Caco-2 (cell line): ENCODE data around the gene NPAS3. TPM values are rescaled to one million over a fixed set of nuclear protein-coding genes. Genes with fewer than 3 reads are reported as not detected.

Experiments
- BruUV-seq: library from RNA; stranded (reverse); fragments of 400-500 nt; replicated peaks from 2 replicates; lab custom pipeline; 2021; lab: Mats Ljungman, UMichigan
- CTCF ChIA-PET: fragments of 300-600 bp; sonication (Branson Sonifier 250); formaldehyde crosslinking; loops from one replicate; lab custom pipeline; 2022; ENCODE audit warnings: antibody characterized with exemption; lab: Charles Lee
- POLR2A ChIA-PET: fragments of 300-600 bp; sonication (Branson Sonifier 250); formaldehyde crosslinking; loops from one replicate; lab custom pipeline; 2022; ENCODE audit warnings: antibody characterized with exemption; lab: Charles Lee
- DNase-seq, 2 experiments: peaks; one replicate each; pipeline versions ENCODE4 v3.0.0 to v3.0.0-alpha.2; 2020 to 2022
- H3K27me3 ChIP-seq: replicated peaks from 2 replicates; pipeline ENCODE4 v1.6.0; 2011; ENCODE audit warnings: low read length; ENCODE audit not compliant: control insufficient read depth, insufficient read depth
- H3K36me3 ChIP-seq: 2 replicates; pipeline ENCODE4 v1.5.1; 2011; ENCODE audit warnings: low read length; ENCODE audit not compliant: control insufficient read depth, insufficient read depth
- H3K4me1 ChIP-seq: fragments of 250-450 bp; sonication (Bioruptor Pico); 2 replicates; pipeline ENCODE4 v1.5.1; 2020; ENCODE audit warnings: mild to moderate bottlenecking
- H3K4me3 ChIP-seq: 2 replicates; pipeline ENCODE4 v1.5.1; 2011; ENCODE audit warnings: low read depth, mild to moderate bottlenecking, control low read depth, low read length
- H3K9me3 ChIP-seq: fragments of 250-450 bp; sonication (Bioruptor Pico); 2 replicates; pipeline ENCODE4 v1.5.1; 2020; ENCODE audit warnings: mild to moderate bottlenecking, moderate library complexity
- H3K27ac Mint-ChIP-seq: one replicate; pipeline ENCODE4 v1.8.0; 2022; ENCODE audit warnings: mixed read lengths; ENCODE audit not compliant: unreplicated experiment
- H3K27me3 Mint-ChIP-seq: one replicate; pipeline ENCODE4 v1.8.0; 2022; ENCODE audit warnings: mixed read lengths; ENCODE audit not compliant: insufficient read depth, unreplicated experiment
- H3K36me3 Mint-ChIP-seq: one replicate; pipeline ENCODE4 v1.8.0; 2022; ENCODE audit warnings: mild to moderate bottlenecking, mixed read lengths; ENCODE audit not compliant: insufficient read depth, unreplicated experiment
- H3K4me1 Mint-ChIP-seq: one replicate; pipeline ENCODE4 v1.8.0; 2022; ENCODE audit warnings: low read depth, mixed read lengths; ENCODE audit not compliant: unreplicated experiment
- H3K4me3 Mint-ChIP-seq: one replicate; pipeline ENCODE4 v1.8.0; 2022; ENCODE audit warnings: mild to moderate bottlenecking, moderate library complexity, mixed read lengths; ENCODE audit not compliant: unreplicated experiment
- H3K9me3 Mint-ChIP-seq: one replicate; pipeline ENCODE4 v1.8.0; 2022; ENCODE audit warnings: mixed read lengths; ENCODE audit not compliant: unreplicated experiment
- CTCF ChIP-seq, 2 experiments: fragments of 200-600 bp in 1 of 2; IDR thresholded peaks; 1 replicate in 1 of 2; 2 replicates in 1 of 2; pipeline versions ENCODE4 v1.5.1 to v1.8.0; 2011 to 2022; ENCODE audit warnings: antibody characterized with exemption in 1 of 2, control low read depth in 1 of 2, inconsistent platforms in 1 of 2, low read depth in 1 of 2, low read length in 1 of 2, mild to moderate bottlenecking in 1 of 2, moderate library complexity in 1 of 2; ENCODE audit not compliant: insufficient read depth in 1 of 2, severe bottlenecking in 1 of 2, unreplicated experiment in 1 of 2
- intact Hi-C: fragments of 100-400 bp; cut with micrococcal nuclease; formaldehyde crosslinking; loops from one replicate; pipeline ENCODE4 v1.10.0; 2022; ENCODE audit not compliant: unreplicated experiment
- total RNA-seq: library from RNA; stranded (reverse); gene quantifications from 2 replicates; pipeline ENCODE4 v1.2.3, GENCODE V29; 2022

Gene NPAS3
- total RNA-seq, 1 experiment from 2014 or later, result not detected

DNA sequence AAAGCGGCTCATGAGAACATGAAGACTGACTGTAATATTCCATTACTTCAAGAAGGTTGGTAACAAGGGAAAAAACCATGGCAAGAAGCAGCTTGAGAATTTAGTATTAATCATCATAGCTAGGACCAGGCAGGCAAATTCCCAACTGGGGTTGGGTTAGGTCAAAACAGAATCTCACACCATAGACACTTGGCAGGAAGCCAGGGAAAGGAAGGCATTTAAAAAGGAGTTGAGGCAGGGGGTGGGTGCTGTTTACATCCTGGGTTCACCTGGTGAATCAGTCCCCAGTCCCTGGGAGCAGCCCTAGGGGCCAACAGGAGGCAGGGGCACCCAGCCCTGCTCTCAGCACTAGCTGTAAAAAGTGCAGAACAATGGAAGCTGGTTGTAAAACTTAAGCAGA, 903.6 kb downstream of the NPAS3 start:
- Mint-ChIP-seq H3K4me3 (no peak overlapping the region), H3K27me3 (no peaks in the 10 kb centered on the region), H3K36me3 (no peaks in the 10 kb centered on the region), H3K27ac (no peak overlapping the region), H3K9me3 (no peaks in the 10 kb centered on the region), H3K4me1 (no peaks in the 10 kb centered on the region)
- no peak for TF ChIP-seq CTCF (IDR thresholded peaks at IDR 0.05; ENCODE audit: insufficient read depth in 1 of 2, low read depth in 1 of 2, low read length in 1 of 2, severe bottlenecking in 1 of 2, unreplicated experiment in 1 of 2)
- BruUV-seq, result no TSS peak
- Histone ChIP-seq H3K27me3 (no peaks in the 10 kb centered on the region), H3K9me3 (no peaks in the 10 kb centered on the region), H3K4me1 (peaks cover 7% of the 10 kb centered on the region), H3K4me3 (no peak overlapping the region), H3K36me3 (no peaks in the 10 kb centered on the region)
- ChIA-PET CTCF (interaction anchor here (0.8 kb wide), 1 partner anchor 66 kb away, joined by 3 read pairs; no protein-coding TSS in a partner anchor), POLR2A (no interaction called here)
- DNase-seq, result no peak
- intact Hi-C loops, result no loop called here

GRCh38 chr14:33844118-33844517, 905.4 kb downstream of the NPAS3 start:
- Histone ChIP-seq H3K9me3 (no peaks in the 10 kb centered on the region), H3K36me3 (no peaks in the 10 kb centered on the region), H3K4me1 (no peaks in the 10 kb centered on the region), H3K4me3 (no peak overlapping the region), H3K27me3 (no peaks in the 10 kb centered on the region)
- Mint-ChIP-seq H3K27me3 (no peaks in the 10 kb centered on the region), H3K4me3 (no peak overlapping the region), H3K9me3 (no peaks in the 10 kb centered on the region), H3K36me3 (no peaks in the 10 kb centered on the region), H3K27ac (no peak overlapping the region), H3K4me1 (no peaks in the 10 kb centered on the region)
- intact Hi-C loops, result no loop called here
- TF ChIP-seq CTCF (IDR thresholded peaks at IDR 0.05; ENCODE audit: insufficient read depth in 1 of 2, low read depth in 1 of 2, low read length in 1 of 2, severe bottlenecking in 1 of 2, unreplicated experiment in 1 of 2), result no peak
- POLR2A ChIA-PET, result no interaction called here
- BruUV-seq, result no TSS peak
- DNase-seq, result no peak
- CTCF ChIA-PET, result no interaction called here

- Histone ChIP-seq H3K9me3 (no peaks in the 10 kb centered on the region), H3K27me3 (no peaks in the 10 kb centered on the region), H3K4me3 (no peak overlapping the region), H3K4me1 (no peaks in the 10 kb centered on the region), H3K36me3 (no peaks in the 10 kb centered on the region)
- no TSS peak for BruUV-seq
- no peak overlapping the region for H3K27ac Mint-ChIP-seq
- intact Hi-C loops, result loop anchor here (5.0 kb wide), 2 partner anchors 61 to 106 kb away; partner anchors contain the start of gene EGLN3
- no peak for DNase-seq
- H3K9me3 Mint-ChIP-seq, result no peaks in the 10 kb centered on the region
- no peaks in the 10 kb centered on the region for H3K36me3 Mint-ChIP-seq
- POLR2A ChIA-PET, result no interaction called here
- CTCF ChIA-PET, result no interaction called here
- no peak for TF ChIP-seq CTCF (IDR thresholded peaks at IDR 0.05; ENCODE audit: insufficient read depth in 1 of 2, low read depth in 1 of 2, low read length in 1 of 2, severe bottlenecking in 1 of 2, unreplicated experiment in 1 of 2)
- no peak overlapping the region for H3K4me3 Mint-ChIP-seq
- no peaks in the 10 kb centered on the region for H3K27me3 Mint-ChIP-seq
- peaks cover 7% of the 10 kb centered on the region for H3K4me1 Mint-ChIP-seq
Measured at GRCh38 chr14:33846100-33846824, 907.6 kb downstream of the NPAS3 start.
